HTERT RPE-1 (cell line): ENCODE results near the gene NAGLU.

Source experiments
- in situ Hi-C: fragments of 300-500 bp; cut with MboI; formaldehyde crosslinking; loops from 4 replicates; pipeline ENCODE4 v1.14.3; 2020; ENCODE audit warnings: low sequenced_read_pairs

The NAGLU gene

GRCh38 chr17:42536048-42536371 lies at the start of gene NAGLU:
TSS of gene NAGLU (plus strand) at chr17:42536241. CDS start at chr17:42536273, 32 bp downstream.
- in situ Hi-C loops, result no loop called here

GRCh38 chr17:42488032-42488431 lies 48.0 kb upstream of the NAGLU start:
- in situ Hi-C loops, result no loop called here

GRCh38 chr17:42493319-42493718 lies 42.7 kb upstream of the NAGLU start:
- in situ Hi-C loops, result no loop called here

DNA sequence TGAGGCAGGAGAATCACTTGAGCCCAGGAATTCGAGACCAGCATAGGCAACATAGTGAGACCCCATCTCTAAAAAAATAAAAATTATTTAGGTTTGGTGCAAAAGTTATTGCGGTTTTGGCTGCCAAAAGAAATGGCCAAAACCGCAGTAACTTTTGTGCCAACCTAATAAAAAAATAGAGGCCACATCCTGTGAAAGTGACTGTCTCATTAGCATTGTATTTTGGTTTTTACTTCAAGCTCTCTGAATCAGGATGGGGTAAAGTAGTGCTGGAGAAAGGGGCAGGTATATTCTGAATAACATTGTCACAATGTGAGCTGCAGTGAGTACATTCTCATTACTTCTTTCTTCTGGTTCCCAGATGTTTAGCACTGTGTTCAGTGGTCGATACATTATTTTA lies 41.4 kb upstream of the NAGLU start:
- in situ Hi-C loops, result no loop called here

DNA sequence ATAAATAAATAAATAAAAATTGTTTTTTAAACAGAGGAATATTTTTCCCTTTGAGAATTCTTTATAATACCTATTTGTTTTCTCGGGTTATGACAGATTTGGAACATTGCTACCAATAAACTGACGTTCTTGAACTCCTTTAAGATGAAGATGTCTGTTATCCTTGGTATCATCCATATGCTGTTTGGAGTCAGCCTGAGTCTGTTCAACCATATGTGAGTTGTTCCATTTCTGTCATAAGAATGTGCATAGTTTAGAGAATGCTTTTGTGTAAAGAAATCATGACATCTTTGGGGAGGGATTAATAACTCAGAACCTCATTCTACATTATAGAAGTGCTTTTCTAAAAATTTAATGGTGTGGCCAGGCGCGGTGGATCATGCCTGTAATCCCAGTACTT lies 37.2 kb upstream of the NAGLU start:
- in situ Hi-C loops, result no loop called here

- in situ Hi-C loops, result no loop called here
Observed at GRCh38 chr17:42502091-42502490, 34.0 kb upstream of the NAGLU start.

DNA sequence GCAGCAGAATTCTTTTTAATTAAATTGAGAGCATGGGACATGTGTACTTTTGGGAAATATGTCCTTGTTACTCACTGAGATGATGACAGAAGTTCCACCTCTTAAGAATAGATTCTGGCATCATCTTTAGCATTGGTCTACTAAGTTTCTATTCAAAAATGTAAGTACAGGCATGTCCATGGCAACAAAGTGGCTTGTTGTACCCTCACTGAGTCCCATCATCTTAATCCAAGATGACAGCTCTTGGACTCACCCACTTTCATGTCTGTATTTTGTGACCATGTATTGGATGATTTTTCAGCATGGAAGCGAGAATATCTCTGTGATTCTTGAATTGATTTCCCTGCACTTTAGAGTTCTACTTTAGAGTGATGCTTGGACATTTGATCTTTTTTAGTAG lies 33.1 kb upstream of the NAGLU start:
- in situ Hi-C loops, result no loop called here

DNA sequence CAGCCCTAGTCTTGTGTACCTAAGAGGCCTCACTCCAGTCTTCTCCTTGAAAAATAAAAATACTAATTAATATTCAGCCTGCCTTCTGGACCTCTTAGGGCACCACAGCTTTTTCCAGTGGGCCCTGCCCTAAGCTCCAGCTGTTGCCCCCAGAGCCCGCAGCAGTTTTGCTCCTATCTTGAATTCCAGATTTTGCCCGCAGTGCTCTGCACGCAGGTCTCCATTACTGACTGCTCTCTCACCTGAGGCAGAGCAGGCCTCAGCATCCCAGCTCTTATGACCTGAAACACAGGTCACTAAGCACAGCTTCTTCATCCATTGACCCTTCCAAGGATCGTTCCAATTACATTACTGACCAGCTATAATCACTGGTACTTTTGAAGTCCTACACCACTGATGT lies 28.4 kb upstream of the NAGLU start:
- in situ Hi-C loops, result no loop called here

GRCh38 chr17:42508426-42509165 lies 27.4 kb upstream of the NAGLU start:
- in situ Hi-C loops, result no loop called here

GRCh38 chr17:42509409-42509808 lies 26.6 kb upstream of the NAGLU start:
- in situ Hi-C loops, result no loop called here

DNA sequence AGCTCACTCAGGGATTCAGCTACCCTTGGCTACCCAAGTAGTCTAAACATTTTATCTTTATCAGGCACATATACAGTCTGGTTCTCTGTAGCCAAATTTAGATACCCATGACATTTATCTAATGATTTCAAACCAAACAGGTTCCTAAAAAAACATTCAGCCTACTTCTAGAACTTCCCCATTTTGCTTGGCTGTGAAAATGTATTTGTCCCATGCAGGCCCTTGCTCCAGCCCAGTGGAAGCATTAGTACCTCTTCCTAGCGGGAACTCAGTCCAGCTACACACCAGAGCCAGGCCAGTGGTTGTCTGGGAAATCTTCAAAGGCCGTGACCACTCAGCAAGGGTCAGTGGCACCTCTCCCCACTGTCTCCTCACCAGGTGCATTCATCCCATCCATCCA lies 26.2 kb upstream of the NAGLU start:
- in situ Hi-C loops, result no loop called here

DNA sequence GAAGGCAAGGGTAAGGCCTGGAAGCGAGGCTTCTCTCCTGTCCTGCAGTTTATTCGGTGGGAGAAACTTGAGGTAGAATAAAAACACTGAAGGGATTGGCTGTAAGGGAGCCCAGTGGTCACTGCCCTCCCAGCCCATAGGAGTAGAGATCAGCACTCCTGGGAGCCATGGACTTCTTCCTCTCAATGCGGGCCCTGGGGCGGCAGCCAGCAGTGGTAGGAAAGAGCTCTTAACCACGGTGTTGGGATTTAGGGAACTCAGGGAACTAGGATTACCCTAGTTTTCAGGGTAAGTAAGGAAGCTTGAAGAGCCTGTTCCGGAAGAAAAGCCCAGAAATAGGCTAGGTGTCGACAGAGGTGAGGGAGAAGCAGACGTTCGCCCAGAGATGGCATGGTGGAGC lies 23.8 kb upstream of the NAGLU start:
- in situ Hi-C loops, result no loop called here

- in situ Hi-C loops, result no loop called here
Observed at GRCh38 chr17:42512733-42513251, 23.2 kb upstream of the NAGLU start.

DNA sequence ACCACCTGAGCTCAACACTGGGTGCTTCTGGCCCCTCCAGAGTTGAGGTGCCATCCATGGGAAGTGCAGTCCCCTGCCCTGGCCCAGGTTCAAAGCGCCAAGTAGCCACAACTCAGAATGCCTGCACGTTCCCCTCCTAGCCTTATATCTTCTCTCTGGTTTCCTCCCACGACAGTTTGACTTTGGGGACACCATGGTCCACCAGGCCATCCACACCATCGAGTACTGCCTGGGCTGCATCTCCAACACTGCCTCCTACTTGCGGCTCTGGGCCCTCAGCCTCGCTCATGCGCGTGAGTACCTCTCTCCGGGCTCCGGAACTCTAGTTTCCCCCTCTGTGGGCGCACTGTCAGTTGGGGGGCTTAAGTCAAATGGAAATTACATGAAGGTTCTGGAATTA lies 22.4 kb upstream of the NAGLU start:
- in situ Hi-C loops, result no loop called here

GRCh38 chr17:42514279-42514678 lies 21.8 kb upstream of the NAGLU start:
- in situ Hi-C loops, result no loop called here

DNA sequence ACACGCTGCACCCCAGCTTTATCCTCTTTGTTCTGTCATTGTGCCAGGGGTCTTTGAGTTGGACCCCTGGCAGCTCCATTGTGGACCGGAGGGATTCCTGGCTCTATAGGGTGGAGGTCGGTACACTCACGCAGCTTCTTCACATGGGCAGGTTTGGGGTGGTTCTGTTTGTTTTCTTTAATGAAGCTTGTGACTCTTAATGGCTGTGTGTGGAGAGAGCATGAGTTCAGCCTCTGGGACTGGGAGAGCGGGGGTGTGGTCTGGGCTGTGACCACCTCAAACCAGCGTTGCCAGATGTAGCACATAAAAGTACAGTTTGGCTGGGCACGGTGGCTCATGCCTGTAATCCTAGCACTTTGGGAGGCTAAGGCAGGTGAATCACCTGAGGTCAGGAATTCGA lies 21.2 kb upstream of the NAGLU start:
- in situ Hi-C loops, result no loop called here

DNA sequence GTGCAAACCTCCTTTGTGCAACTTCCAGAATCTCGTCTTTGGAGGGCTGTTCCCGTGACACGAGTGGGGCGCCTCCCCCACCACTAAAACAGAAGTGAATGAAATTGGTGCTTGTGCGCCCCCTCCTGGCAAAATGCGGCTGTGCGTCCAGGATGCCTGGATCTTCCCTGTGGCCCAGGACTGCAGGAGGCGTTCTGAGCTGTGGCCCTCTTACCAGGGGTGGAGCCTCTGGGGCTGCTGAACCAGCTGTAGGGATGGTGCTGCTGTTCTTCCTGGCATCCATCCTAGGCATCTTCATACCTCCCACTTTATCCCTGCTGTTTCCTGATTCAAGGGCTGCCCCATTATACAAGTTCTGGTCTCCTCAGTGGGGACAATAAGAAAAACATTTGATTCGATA lies 18.5 kb upstream of the NAGLU start:
- in situ Hi-C loops, result no loop called here

DNA sequence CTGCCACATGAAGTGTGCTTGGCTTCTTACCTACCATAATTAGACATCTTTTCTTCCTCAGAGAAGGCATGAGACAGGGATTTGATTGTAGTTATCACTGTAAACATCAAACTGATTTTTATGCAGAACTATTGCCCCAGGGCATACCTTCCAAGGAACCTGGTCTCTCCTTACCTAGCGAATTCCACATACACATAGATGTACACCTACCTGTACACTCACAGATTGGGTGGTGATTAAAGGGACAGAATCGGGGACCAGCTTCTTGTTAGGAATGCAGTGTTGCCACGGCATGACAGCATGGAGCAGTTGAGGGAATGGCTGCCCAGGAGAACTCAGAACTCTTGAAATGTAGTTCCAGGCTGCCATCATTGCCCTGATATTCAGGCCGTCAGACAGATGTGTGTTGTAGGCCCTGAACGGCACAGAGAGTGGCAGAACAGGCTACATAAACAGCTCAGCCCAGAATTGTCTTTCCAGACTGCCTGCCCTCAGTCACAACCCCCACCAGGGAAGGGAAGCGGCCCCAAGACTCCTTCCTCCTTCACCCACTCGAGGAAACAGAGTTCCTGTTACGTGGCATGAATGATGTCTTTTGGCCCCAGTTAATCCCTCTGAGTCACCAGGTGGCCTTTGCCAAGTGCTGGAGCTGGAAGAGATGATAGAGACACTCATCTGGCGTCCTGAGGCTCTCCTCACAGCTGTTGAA lies 17.8 kb upstream of the NAGLU start:
- in situ Hi-C loops, result no loop called here

- in situ Hi-C loops, result no loop called here
Observed at GRCh38 chr17:42518755-42519545, 17.1 kb upstream of the NAGLU start.

- in situ Hi-C loops, result no loop called here
Observed at GRCh38 chr17:42519546-42520491, 16.2 kb upstream of the NAGLU start.

DNA sequence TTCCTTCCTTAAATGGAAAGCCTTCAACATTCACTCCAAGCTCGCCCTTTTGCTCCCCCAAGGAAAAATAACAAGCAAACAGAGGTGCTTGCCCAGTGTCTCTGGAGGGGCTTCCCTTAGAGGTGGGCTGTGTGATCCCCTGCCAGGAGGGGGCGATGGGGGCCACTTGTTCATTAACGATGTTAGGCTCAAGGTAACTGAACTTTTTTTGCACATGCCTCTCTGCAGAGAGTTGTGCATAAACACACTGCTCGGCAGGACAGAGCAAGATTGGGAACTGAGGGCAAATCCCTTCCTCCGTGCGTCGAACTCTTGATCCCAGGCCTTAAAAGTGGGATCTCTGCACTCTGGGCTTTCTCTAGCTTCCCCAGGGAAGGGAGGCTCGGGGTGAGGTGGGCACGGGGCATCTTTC lies 15.5 kb upstream of the NAGLU start:
- in situ Hi-C loops, result no loop called here
